ENCODE measurements around the gene KRT32. TPM values are rescaled to one million over a fixed set of nuclear protein-coding genes. Genes with fewer than 3 reads are reported as not detected.
A peak's percentile ranks its signal among the peaks of the same experiment; 100 is the strongest.

KRT32 gene
- polyA plus RNA-seq, 1 donor (not counting 4 experiments of a cell fraction or from before 2014, with no cell fraction given) = not detected

GRCh38 chr17:41467561-41467960 is 375 bp upstream of the KRT32 start:
- dilution Hi-C loops (cut with MboI; ENCODE audit: extremely low pct_ligation_motif_present, low sequenced_read_pairs) = no loop called here
- TF ChIP-seq EZH2 (IDR thresholded peaks at IDR 0.05; ENCODE audit: low read length) = no peak
- no peak for TF ChIP-seq CTCF (optimal IDR thresholded peaks at IDR 0.05 in 1 of 3, IDR thresholded peaks at IDR 0.05 in 1 of 3, conservative IDR thresholded peaks at IDR 0.05 in 1 of 3; ENCODE audit: extremely low read depth in 1 of 3, insufficient read depth in 2 of 3, low read length in 3 of 3)
- no peaks in the 10 kb centered on the region for H3K9me1 ChIP-seq (ENCODE audit: control insufficient read depth, extremely low read depth, insufficient read depth, low read length)
- no peak overlapping the region for H3K4me2 ChIP-seq (ENCODE audit: control insufficient read depth, extremely low read depth, insufficient read depth, low read depth, low read length)
- peaks cover 16% of the 10 kb centered on the region for H3K4me1 ChIP-seq (ENCODE audit: control insufficient read depth, extremely low read depth, insufficient read depth, low read length)
- H3K4me3 ChIP-seq (ENCODE audit: control insufficient read depth in 2 of 3, extremely low read depth in 1 of 3, insufficient read depth in 2 of 3, low read depth in 1 of 3, low read length in 3 of 3) = no peak overlapping the region
- peaks cover 3% of the 10 kb centered on the region for H3K9me3 ChIP-seq (ENCODE audit: control insufficient read depth, low read depth, low read length)
- no peak overlapping the region for H2AFZ ChIP-seq (ENCODE audit: control insufficient read depth, low read length)
- no peaks in the 10 kb centered on the region for H3K79me2 ChIP-seq (ENCODE audit: control insufficient read depth, insufficient read depth, low read length)
- FAIRE-seq (no peak), DNase-seq (ENCODE audit: low read depth, low spot score) (no peak)
- H3K27ac ChIP-seq (ENCODE audit: control insufficient read depth, insufficient read depth, low read length) = no peak overlapping the region
- H3K36me3 ChIP-seq (ENCODE audit: control insufficient read depth in 2 of 2, extremely low read depth in 1 of 2, insufficient read depth in 2 of 2, low read length in 2 of 2) = no peaks in the 10 kb centered on the region
- H3K9ac ChIP-seq (ENCODE audit: control insufficient read depth, extremely low read depth, insufficient read depth, low read length) = no peak overlapping the region
- no peaks in the 10 kb centered on the region for H3K27me3 ChIP-seq (ENCODE audit: control insufficient read depth, extremely low read depth, insufficient read depth, low read length)
- no peaks in the 10 kb centered on the region for H4K20me1 ChIP-seq (ENCODE audit: control insufficient read depth, extremely low read depth, insufficient read depth, low read length)

GRCh38 chr17:41464682-41465081 is 2.5 kb downstream of the KRT32 start:
- FAIRE-seq (peak; percentile 99), DNase-seq (ENCODE audit: low read depth, low spot score) (peak; percentile 66)
- Histone ChIP-seq H3K79me2 (ENCODE audit: control insufficient read depth, insufficient read depth, low read length) (no peaks in the 10 kb centered on the region), H2AFZ (ENCODE audit: control insufficient read depth, low read length) (no peak overlapping the region), H3K27ac (ENCODE audit: control insufficient read depth, insufficient read depth, low read length) (no peak overlapping the region), H3K36me3 (ENCODE audit: control insufficient read depth in 2 of 2, extremely low read depth in 1 of 2, insufficient read depth in 2 of 2, low read length in 2 of 2) (no peaks in the 10 kb centered on the region), H3K27me3 (ENCODE audit: control insufficient read depth, extremely low read depth, insufficient read depth, low read length) (no peaks in the 10 kb centered on the region), H3K9me1 (ENCODE audit: control insufficient read depth, extremely low read depth, insufficient read depth, low read length) (no peaks in the 10 kb centered on the region), H4K20me1 (ENCODE audit: control insufficient read depth, extremely low read depth, insufficient read depth, low read length) (no peaks in the 10 kb centered on the region), H3K9me3 (ENCODE audit: control insufficient read depth, low read depth, low read length) (no peaks in the 10 kb centered on the region), H3K9ac (ENCODE audit: control insufficient read depth, extremely low read depth, insufficient read depth, low read length) (no peak overlapping the region), H3K4me1 (ENCODE audit: control insufficient read depth, extremely low read depth, insufficient read depth, low read length) (peaks cover 16% of the 10 kb centered on the region), H3K4me2 (ENCODE audit: control insufficient read depth, extremely low read depth, insufficient read depth, low read depth, low read length) (peak overlapping the region; percentile 23), H3K4me3 (ENCODE audit: control insufficient read depth in 2 of 3, extremely low read depth in 1 of 3, insufficient read depth in 2 of 3, low read depth in 1 of 3, low read length in 3 of 3) (peak overlapping the region in 1 of 3 experiments; percentile 35)
- dilution Hi-C loops (cut with MboI; ENCODE audit: extremely low pct_ligation_motif_present, low sequenced_read_pairs) = no loop called here
- TF ChIP-seq EZH2 (IDR thresholded peaks at IDR 0.05; ENCODE audit: low read length) = no peak
- TF ChIP-seq CTCF (optimal IDR thresholded peaks at IDR 0.05 in 1 of 3, IDR thresholded peaks at IDR 0.05 in 1 of 3, conservative IDR thresholded peaks at IDR 0.05 in 1 of 3; ENCODE audit: extremely low read depth in 1 of 3, insufficient read depth in 2 of 3, low read length in 3 of 3) = no peak

All from keratinocyte (primary cell).